ENCODE data around the gene TSNAX.

Gene TSNAX

GRCh38 chr1:231519166-231519565 is 9.3 kb upstream of the TSNAX start:
- DNase-seq = no peak

DNA sequence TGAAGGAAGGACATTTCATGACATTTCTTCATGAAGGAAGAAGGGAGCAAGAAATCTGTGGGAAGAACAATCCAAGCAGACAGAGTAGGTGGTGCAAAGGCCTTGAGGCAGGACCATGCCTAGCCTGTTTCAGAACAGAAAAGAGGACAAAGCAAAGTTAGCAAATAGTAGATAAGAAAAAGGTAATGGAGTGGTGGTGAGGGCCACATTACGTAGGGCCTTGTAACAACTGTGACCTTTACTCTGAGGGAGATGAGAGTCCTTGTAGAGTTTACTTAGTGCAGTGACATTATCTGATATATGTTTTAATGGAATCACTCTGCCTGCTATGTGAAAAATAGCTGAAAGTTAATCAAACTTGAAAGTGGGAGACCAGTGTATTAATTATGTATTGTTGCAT is 6.4 kb upstream of the TSNAX start:
- DNase-seq = no peak

DNA sequence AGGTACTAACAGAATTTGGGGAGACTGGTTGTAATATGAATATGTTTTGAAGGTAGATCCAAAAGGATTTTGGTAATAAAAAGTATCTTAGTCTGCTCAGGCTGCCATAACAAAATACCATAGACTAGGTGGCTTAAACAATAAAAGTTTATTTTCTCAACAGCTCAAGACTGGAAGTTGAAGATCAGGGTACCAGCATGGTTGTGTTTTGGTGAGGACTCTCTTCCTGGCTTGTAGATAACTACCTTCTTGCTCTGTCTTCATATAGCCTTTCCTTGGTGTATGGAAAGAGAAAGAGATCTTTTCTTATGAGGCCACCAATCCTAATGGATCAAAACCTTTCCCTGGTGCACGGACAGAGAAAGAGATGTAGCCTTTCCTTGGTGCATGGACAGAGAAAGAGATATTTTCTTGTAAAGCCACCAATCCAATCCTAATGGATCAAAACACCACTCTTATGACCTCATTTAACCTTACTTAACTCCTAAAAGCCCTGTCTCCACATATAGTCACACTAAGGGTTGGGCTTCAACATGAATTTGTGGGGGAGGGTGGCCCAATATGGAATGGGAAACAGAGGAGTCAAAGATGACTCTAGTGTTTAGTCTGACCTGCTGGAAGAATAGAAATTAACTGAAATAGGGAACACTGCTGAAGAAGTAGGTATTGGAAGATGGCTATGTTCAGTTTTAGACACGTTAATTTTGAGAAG is 5.4 kb upstream of the TSNAX start:
- DNase-seq = no peak

DNA sequence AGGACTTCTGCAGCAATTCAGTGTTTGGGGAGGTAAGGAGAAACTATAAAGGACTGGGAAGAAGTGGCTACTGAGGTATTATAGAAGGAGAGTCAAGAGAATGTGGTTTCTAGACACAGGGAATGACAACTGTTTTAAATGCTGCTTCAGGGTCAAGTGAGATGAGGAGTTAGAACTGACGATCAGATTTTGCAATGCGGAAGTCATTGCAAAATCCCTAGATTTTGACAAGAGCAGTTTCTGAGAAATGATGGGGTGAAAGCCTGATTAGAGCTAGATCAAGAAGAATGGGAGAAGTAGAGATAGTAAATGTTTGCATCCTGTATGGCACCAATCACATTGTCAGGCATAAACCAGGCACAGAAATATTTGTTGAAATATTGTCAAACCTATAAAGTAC is 4.7 kb upstream of the TSNAX start:
- no peak for DNase-seq

DNA sequence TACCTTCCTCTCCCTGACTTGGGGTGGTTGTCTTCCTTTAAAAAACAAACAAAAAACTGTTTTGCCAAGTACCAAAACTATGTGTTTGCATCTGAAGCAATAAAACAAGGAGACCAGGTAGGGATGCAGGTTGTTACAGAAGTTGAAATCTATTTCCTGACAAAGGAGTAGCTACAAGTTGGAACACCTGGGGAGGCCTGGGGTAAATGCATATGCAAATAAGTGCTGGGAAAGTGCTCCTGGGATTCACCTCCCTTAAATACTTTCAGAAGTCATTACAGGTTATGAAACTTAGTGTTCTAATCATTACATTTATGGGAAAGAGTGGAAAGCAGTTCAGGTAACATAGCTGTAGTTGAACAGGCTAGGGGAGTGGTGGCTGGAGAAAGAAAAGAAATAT is 1.9 kb upstream of the TSNAX start:
- DNase-seq = no peak

DNA sequence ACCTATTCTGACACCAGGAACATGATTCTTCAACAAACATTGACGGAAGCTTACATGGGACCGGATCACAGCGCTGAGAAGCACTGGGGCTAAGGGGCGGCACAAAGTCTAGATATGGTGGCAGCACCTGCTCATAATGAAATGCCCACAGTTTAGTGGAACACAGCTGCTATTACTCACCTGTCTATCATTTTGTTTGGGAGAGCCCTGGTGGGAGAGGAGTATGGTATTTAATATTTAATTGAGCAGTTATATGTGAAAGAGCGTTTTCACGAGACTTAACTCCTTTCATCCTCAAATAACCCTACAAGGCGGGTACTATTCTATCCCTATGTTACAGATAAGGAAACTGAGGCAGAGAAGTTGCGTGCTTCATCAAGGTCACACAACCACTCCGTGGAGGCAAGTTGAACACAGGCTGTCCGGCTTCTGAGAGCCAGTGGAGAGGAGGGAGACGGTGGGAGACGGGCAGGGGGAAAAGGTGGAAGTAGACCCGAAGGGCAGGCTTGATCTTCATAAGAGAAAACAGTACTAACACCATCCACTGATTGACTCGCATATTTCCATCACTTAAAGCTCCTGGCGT is 790 bp upstream of the TSNAX start:
- DNase-seq = no peak

- DNase-seq = no peak
Measured at GRCh38 chr1:231533240-231533639, 4.8 kb downstream of the TSNAX start.

DNA sequence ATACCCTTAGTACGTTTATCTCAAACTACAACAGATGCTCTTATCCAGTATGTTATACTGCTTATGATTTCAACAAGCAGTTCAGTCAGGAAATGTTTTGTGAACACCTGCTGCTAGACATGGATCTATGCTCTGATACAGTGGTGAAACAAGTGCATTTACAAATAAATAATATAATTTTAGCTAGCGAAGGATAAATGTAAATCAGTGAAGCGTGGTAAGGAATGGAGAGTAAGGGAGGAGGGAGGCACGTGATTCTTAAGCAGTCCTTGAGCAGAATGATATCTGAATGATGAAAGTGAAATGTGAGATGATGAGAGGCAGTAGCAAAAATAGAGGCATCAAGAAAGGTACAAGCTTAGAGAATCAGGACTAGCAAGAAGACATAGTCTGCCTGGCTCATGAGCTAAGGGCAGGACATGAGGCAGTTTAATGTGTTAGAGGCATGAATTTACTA is 6.3 kb downstream of the TSNAX start:
- no peak for DNase-seq

- no peak for DNase-seq
Measured at GRCh38 chr1:231536099-231536498, 7.6 kb downstream of the TSNAX start.

GRCh38 chr1:231540847-231541246 is 12.4 kb downstream of the TSNAX start:
- DNase-seq = no peak

- peak; percentile 29 for DNase-seq
Measured at GRCh38 chr1:231541842-231542241, 13.4 kb downstream of the TSNAX start.

- DNase-seq = no peak
Measured at GRCh38 chr1:231544943-231545592, 16.6 kb downstream of the TSNAX start.

GRCh38 chr1:231546693-231547092 is 18.2 kb downstream of the TSNAX start:
- DNase-seq = no peak

- no peak for DNase-seq
Measured at GRCh38 chr1:231549733-231550447, 21.4 kb downstream of the TSNAX start.

DNA sequence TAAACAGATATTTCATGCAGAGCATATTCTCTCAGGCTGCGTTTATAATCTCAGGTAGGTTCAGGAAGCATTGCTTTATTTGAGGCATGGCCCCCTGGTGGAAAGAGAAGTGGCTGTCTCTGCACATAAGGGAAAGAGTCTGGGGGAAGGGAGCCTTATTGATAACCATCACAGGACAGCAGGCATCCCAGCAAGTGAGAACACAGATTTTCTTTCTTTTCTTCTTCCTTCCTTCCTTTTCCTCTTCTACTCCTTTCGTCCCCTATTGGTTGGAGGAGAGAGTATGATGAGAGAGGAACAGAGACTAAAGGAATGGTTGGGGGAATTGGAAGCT is 21.9 kb downstream of the TSNAX start:
- DNase-seq = no peak

DNA sequence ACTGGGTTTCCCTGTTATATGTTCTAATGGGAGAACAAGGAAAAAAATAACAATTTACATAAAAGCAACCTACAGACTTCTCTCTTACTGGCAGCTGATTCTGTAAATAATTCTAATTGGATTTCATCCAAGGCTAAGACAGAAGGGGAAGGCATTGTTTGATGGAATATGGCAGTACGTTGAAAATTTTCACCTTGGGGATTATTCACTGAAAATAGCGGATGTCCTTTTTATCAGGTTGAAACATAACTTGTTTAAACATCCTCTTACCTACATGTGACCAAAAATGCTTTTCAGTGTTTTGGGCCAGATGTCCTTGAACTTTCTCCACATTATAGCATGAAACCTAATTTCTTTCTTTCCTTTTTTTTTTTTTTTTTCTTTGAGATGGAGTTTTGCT is 24.9 kb downstream of the TSNAX start:
- DNase-seq = no peak

- no peak for DNase-seq
Measured at GRCh38 chr1:231554969-231555368, 26.5 kb downstream of the TSNAX start.

GRCh38 chr1:231557411-231557810 is 28.9 kb downstream of the TSNAX start:
- no peak for DNase-seq

DNA sequence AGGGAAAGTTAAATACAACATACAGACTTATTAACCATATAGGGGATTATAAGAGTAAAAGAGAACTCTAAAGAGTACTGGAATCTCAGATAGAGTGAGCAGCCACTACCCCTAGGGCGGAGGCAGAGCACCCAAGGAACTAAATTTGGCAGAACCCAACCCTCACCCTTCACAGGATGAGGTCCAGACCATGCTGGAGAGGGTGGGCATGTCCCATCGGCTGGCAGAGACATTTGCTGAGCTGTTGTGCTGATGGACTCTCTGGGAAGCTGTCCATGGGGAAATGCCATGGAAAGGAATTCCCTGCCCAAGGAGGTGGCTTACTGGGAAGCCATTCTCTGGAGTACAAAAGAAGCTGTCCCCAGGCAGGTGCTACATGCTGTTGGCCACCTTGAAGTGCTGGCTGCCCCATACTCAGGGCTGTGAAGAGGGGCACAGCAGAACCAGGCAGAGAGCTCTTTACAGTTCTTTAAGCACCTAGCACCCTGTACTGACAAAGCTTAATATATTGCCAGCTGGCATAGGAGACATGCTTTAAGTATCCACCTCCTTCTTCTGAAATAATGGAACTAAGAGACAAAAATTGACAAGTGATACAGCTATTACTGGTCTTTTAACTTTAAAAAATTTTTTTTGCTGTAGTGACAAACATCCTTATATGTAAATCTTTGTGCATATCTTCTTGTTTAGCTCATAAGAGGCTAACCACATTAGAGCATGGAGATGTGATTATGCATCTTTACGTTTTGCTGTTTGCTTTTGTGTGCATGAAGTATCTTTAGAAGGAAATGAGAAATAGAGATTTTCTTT is 29.6 kb downstream of the TSNAX start:
- peak; percentile 42 for DNase-seq

DNA sequence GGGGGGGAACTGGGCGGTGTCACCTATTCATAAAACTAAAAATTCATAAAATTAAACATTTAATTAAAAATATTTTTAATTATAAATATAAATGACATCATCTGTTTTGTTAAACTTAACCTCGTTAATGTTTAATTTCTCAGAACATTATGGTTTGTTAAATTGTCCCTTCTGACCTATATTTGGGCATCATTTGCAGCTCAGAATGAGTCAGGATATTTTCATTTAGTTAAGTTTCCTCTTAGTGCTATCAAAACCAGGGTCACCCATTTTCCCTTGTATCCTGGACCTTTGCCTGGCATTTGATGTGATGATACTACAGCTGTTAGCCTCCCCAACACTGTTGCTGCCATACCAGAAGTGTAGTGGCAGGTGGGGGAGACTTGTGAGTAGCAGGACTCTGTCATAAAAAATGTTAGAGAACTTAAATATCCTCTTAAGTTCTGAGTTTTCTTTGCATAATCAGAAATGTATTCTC is 30.3 kb downstream of the TSNAX start:
- DNase-seq = no peak

DNA sequence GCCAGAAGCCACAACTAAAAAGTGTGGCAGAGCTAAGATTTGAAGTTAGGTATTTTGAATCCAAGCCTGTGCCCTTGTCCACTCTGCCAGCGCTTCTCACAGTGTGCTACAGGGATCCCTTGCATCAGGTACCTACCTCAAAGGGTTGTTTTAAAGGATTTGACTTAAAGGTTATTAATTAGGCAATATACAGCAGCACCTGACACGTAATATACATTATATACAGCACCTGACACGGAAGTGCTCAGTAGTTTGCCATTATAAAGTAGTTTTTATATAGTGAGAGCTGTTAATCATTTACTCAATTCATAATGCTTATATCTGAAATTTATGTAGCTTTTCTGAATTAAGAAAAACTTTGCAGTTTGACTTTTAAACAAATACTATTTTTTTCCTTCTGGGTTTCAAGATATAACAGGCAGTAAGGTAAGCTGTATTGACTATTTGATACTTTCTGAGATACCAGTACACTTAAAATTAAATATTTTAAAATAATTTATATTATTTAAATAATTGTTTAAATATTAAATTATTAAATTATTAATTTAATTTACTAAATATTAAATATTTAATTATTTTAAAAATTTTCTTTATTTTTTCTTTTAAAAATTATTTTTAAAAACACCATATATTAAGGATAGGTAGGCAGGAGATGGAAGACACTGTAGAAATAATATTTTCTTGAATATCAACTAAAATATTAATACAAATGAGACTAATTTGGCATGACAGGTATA is 33.3 kb downstream of the TSNAX start:
- no peak for DNase-seq

DNA sequence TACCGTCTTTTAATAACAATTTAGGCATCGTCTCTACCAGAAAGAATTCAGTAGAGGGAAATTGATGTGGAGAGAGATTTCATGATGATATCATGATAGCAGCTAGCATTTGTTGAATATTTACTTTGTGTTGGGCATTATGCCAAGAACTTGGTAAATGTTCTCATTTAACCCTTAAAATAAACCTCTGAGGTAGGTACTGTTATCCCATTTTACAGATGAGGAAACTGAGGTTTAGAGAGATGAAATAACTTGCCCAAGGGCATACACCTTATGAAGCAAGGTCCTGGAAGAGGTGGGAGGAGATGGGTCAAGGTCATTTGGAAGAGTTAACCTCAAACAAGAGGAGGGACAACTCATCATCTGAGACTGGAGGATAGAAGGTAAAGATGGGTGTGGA is 34.8 kb downstream of the TSNAX start:
- DNase-seq = no peak
